Ascending aorta (tissue), 2 donors: ENCODE measurements around the gene ZFPL1. TPM values are rescaled to one million over a fixed set of nuclear protein-coding genes. Genes with fewer than 3 reads are reported as not detected.

Experiments
- DNase-seq, 2 donors: peaks; one replicate each; pipeline ENCODE4 v3.0.0-alpha.2; 2019; ENCODE audit warnings: low spot score in 2 of 2
- H3K27ac ChIP-seq, 2 donors: fragments of 200-600 bp; sonication (generic); one replicate each; pipeline ENCODE4 v1.5.1; 2016 to 2017; ENCODE audit warnings: mild to moderate bottlenecking in 1 of 2
- H3K27me3 ChIP-seq: fragments of 200-600 bp; sonication (generic); one replicate; pipeline ENCODE4 v1.5.1; 2017
- H3K36me3 ChIP-seq, 2 donors: fragments of 200-600 bp; sonication (generic); one replicate each; pipeline ENCODE4 v1.5.1; 2016
- H3K4me1 ChIP-seq, 2 donors: fragments of 200-600 bp; sonication (generic); one replicate each; pipeline ENCODE4 v1.5.1; 2016 to 2017; ENCODE audit warnings: mild to moderate bottlenecking in 1 of 2
- H3K4me3 ChIP-seq, 2 donors: fragments of 200-600 bp; sonication (generic); one replicate each; pipeline ENCODE4 v1.5.1; 2016 to 2017; ENCODE audit warnings: mild to moderate bottlenecking in 1 of 2
- H3K9me3 ChIP-seq, 2 donors: fragments of 200-600 bp; sonication (generic); one replicate each; pipeline ENCODE4 v1.5.1; 2016
- CTCF ChIP-seq, 3 experiments: fragments of 200-600 bp in 2 of 3; fragments of 450-650 bp in 1 of 3; sonication (generic) in 2 of 3; IDR thresholded peaks; one replicate each; pipeline ENCODE4 v1.5.1; 2016 to 2019; ENCODE audit warnings: antibody characterized with exemption in 3 of 3, mild to moderate bottlenecking in 1 of 3, moderate library complexity in 1 of 3
- intact Hi-C: fragments of 100-400 bp; cut with DNase I; formaldehyde crosslinking; loops from one replicate; pipeline ENCODE4 v1.15.1; 2023
- total RNA-seq: library from RNA; depleted of rRNA; stranded (reverse); fragments of >200 nt; gene quantifications from one replicate; pipeline ENCODE4 v1.1.0, GENCODE V29; 2016

The ZFPL1 gene
- total RNA-seq, result 93.6 TPM

DNA sequence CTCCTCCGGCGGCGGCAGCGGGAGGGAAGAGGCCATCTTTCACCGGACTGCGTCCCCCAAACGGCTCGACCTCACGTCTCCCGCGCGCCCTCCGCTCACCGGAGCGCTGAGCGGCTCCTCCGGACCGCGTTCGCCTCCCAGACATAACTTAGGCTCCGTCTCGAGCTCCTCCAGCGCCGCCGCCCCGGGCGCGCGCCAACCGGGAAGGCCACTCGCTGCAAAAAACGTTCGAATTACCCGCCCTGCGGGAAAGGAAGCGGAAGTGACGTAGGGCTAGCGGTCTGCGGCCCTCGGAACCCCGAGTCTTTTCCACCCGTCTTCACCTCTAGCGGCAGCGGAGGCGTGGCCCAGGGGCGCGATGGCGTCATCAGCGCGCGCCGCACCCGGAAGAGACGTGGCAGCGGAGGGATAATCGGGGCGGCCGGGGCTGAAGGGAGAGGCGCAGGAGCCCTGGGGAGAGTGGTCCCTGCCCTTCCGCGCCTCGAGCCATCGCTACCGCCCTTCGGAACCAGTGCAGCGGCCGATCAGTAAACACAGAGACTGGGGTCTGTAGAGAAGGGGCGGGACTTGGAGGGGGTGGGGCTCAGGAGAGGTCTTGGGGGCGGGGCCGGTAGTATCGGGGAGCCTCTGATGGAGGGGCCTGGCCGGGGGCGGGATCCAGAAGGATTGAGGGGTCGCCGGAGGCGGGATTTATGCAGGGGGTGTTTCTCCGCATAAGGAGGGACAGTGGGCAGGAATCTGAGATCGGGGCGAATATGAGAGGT is at the start of gene ZFPL1, which contains the start of gene CDCA5:
TSS of gene ZFPL1 (plus strand) at position 389 of the 764 bp plus-strand sequence. CDS start 477 bp downstream, outside the sequence.
TSS of gene CDCA5 (minus strand) at position 207 of the 764 bp plus-strand sequence. CDS start at position 145, 62 bp downstream.
- DNase-seq, result peak; percentile 77 to 97
- TF ChIP-seq CTCF (IDR thresholded peaks at IDR 0.05), result no peak
- Histone ChIP-seq H3K4me1 (peaks cover 10% of the 10 kb centered on the region in 2 donors), H3K27ac (peak within 1 kb of the TSS; percentile 93 to 97), H3K27me3 (no peaks in the 10 kb centered on the region), H3K9me3 (no peaks in the 10 kb centered on the region), H3K36me3 (peaks cover 28 to 37% of the 10 kb centered on the region in 2 donors), H3K4me3 (peak within 1 kb of the TSS; percentile 85 to 90)
- intact Hi-C loops, result loop anchor here (1.0 to 10.0 kb wide), 8 partner anchors 12 to 279 kb away; partner anchors contain the start of genes ATG2A, FAU, MAP4K2 and MRPL49

DNA sequence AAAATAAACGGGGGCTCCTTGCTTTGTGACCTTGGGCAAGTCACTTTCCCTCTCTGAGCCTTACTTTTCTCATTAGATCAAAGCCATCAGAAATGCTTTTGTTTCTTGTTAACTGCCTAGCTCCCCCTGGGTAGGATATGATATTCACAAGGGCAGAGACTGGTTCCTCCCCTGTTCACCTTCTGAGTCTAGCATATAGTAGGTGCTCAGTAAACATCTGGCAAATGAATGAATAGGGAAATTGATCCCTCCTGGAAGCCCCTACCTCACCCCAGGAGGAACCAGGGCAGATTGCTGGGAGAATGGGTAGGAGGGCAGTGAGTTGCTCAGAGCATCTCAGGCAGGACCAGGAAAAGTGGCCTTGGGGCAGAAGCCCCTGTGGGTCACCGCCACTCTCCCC is 49.6 kb upstream of the ZFPL1 start:
- no peak for DNase-seq
- TF ChIP-seq CTCF (IDR thresholded peaks at IDR 0.05), result no peak
- H3K4me1 ChIP-seq, result no peaks in the 10 kb centered on the region
- H3K36me3 ChIP-seq, result peaks cover 57 to 73% of the 10 kb centered on the region in 2 donors
- H3K9me3 ChIP-seq, result no peaks in the 10 kb centered on the region
- no peak overlapping the region for H3K4me3 ChIP-seq
- intact Hi-C loops, result no loop called here
- no peak overlapping the region for H3K27ac ChIP-seq
- no peaks in the 10 kb centered on the region for H3K27me3 ChIP-seq

- peaks cover 57 to 78% of the 10 kb centered on the region in 2 donors for H3K36me3 ChIP-seq
- H3K27me3 ChIP-seq, result no peaks in the 10 kb centered on the region
Observed at GRCh38 chr11:65035579-65035978, 48.4 kb upstream of the ZFPL1 start.

GRCh38 chr11:65036931-65037330 is 47.1 kb upstream of the ZFPL1 start:
- H3K4me1 ChIP-seq, result peaks cover 3% of the 10 kb centered on the region in 2 donors
- no peak overlapping the region for H3K27ac ChIP-seq
- peaks cover 53 to 65% of the 10 kb centered on the region in 2 donors for H3K36me3 ChIP-seq
- no peaks in the 10 kb centered on the region for H3K9me3 ChIP-seq
- TF ChIP-seq CTCF (IDR thresholded peaks at IDR 0.05), result no peak
- no peak overlapping the region for H3K4me3 ChIP-seq
- intact Hi-C loops, result no loop called here
- no peak for DNase-seq
- no peaks in the 10 kb centered on the region for H3K27me3 ChIP-seq

More at GRCh38 chr11:65035579-65035978, 48.4 kb upstream of the ZFPL1 start:
- no peaks in the 10 kb centered on the region for H3K9me3 ChIP-seq
- no peak for TF ChIP-seq CTCF (IDR thresholded peaks at IDR 0.05)
- no peak for DNase-seq
- H3K27ac ChIP-seq, result no peak overlapping the region
- no peak overlapping the region for H3K4me3 ChIP-seq
- intact Hi-C loops, result no loop called here
- H3K4me1 ChIP-seq, result no peaks in the 10 kb centered on the region

DNA sequence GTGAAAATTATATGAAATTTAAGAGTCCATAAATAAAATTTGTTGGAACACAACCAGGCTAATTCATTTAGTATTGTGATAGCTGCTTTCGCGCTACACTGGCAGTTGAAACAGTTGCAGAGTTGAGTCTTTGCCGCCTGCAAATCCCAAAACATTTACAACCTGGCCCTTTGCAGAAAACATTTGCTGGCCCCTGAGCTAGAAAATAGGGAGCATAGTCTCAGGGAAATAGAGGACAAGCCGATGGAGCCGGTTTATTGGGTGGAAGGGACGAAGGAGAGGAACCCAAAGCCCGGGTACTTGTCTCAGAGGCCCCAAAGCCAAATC is 43.5 kb upstream of the ZFPL1 start:
- DNase-seq, result no peak
- H3K27me3 ChIP-seq, result no peaks in the 10 kb centered on the region
- peaks cover 18 to 42% of the 10 kb centered on the region in 2 donors for H3K36me3 ChIP-seq
- H3K27ac ChIP-seq, result peak overlapping the region; percentile 89
- no peaks in the 10 kb centered on the region for H3K9me3 ChIP-seq
- H3K4me3 ChIP-seq, result peak overlapping the region; percentile 82 to 95
- H3K4me1 ChIP-seq, result peaks cover 4 to 6% of the 10 kb centered on the region in 2 donors
- intact Hi-C loops, result loop anchor here (5.0 to 10.0 kb wide), 2 partner anchors 42 to 624 kb away; partner anchors contain the start of genes CDCA5, RELA and ZFPL1
- TF ChIP-seq CTCF (IDR thresholded peaks at IDR 0.05), result no peak
